ENCODE data around the gene TEAD2. TPM values are rescaled to one million over a fixed set of nuclear protein-coding genes. Genes with fewer than 3 reads are reported as not detected.

TEAD2 gene
- total and polyA plus RNA-seq, 9 of the 15 experiments (the other 6 are each of a cell fraction or from before 2014, with no cell fraction given): 1.6 to 27.0 (median 13.9) TPM

DNA sequence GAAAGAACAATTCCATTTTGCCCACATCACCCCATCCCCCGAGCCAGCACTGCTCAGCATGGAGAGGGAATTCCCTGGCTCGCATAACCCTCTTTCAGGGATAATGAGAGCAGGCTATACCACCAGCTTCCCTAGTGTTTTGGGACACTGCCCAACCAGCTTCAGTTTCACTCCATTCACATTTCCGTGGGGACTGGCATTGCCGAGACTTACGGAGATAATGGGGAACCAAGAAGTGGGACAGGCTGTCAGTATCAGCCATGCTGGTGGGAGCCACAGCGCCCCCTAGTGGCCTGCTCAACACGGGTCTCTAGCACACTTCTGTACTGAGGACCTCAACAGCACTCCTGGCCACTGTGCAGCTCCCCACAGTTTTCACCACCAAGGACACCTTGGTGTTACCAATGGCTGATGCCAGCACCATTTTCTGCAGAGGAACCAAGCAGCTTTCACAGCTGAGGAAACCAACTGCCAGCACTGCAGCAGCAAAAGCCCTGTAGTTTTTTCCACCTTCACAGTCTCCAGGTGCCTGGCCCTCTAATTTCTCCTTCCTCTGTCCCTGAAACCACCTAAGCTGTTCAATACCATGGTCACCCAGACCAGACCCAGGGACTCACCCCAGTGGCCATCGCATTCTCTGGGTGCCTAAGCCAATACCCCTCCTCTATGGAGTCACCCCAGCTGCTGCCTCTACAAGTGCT is 60.9 kb downstream of the TEAD2 start:
- FAIRE-seq (peak; percentile 97), DNase-seq (ENCODE audit: extremely low read depth in 1 of 4, low spot score in 3 of 4) (peak; percentile 87 to 89 (median 88)), ATAC-seq (peak; percentile 100)
- ChIA-PET CTCF (ENCODE audit: low intra/inter-chr PET ratio) (interaction anchor here (0.7 kb wide), 1 partner anchor 75 kb away, joined by 4 read pairs; no protein-coding TSS in a partner anchor), POLR2A (interaction anchor here (0.8 kb wide), 1 partner anchor 103 kb away, joined by 3 read pairs; no protein-coding TSS in a partner anchor)
- Histone ChIP-seq H3K4me1 (replicated peaks in 1 of 2; ENCODE audit: control insufficient read depth in 2 of 2, insufficient read depth in 2 of 2, low read length in 2 of 2) (peaks cover 2 to 5% of the 10 kb centered on the region in 2 experiments; a peak in 1 of 5 replicates), H3K79me2 (ENCODE audit: control insufficient read depth, insufficient read depth, low read length) (no peaks in the 10 kb centered on the region), H3K4me3 (peak overlapping the region; percentile 30), H3K9me3 (replicated peaks; ENCODE audit: control insufficient read depth, insufficient read depth, low read depth, low read length) (no peaks in the 10 kb centered on the region), H3K27me3 (ENCODE audit: control insufficient read depth in 2 of 2, insufficient read depth in 2 of 2, low read length in 2 of 2) (peaks cover 3 to 4% of the 10 kb centered on the region in 2 experiments; a peak in 2 of 5 replicates), H3K4me2 (ENCODE audit: insufficient read depth, low read length) (peak overlapping the region; percentile 82), H3K9me1 (ENCODE audit: control insufficient read depth, insufficient read depth, low read length) (no peaks in the 10 kb centered on the region), H2AFZ (ENCODE audit: low read depth, low read length) (peak overlapping the region; percentile 95), H3K9ac (ENCODE audit: insufficient read depth in 1 of 2, low read depth in 2 of 2, low read length in 2 of 2) (peak overlapping the region; percentile 45 to 84; a peak in 3 of 4 replicates), H4K20me1 (replicated peaks; ENCODE audit: control insufficient read depth, insufficient read depth, low read length) (no peaks in the 10 kb centered on the region), H3K36me3 (ENCODE audit: control insufficient read depth, insufficient read depth, low read length) (no peaks in the 10 kb centered on the region), H3K27ac (ENCODE audit: extremely low read depth, low read depth, low read length) (no peak overlapping the region; the same call in 2 of the 3 replicates)
- intact Hi-C loops (cut with micrococcal nuclease) (loop anchor here (5.0 to 10.0 kb wide), 2 partner anchors 34 to 77 kb away; no protein-coding TSS in a partner anchor), in situ Hi-C loops (cut with MboI) (no loop called here)
- WGBS (ENCODE audit: insufficient coverage, low coverage, missing lambda C conversion rate): 11% methylated on average over 8 of the region's 8 CpGs
- no TSS peak for BruUV-seq (replicated peaks)
- TF ChIP-seq ZBED1 (IDR thresholded peaks at IDR 0.05): no peak
- TF ChIP-seq ARID1B (IDR thresholded peaks at IDR 0.05): 0 out of 2 replicates have a peak, but pooled peaks have one; percentile 11
- TF ChIP-seq ZNF76 (CRISPR knock-in tag; IDR thresholded peaks at IDR 0.05; ENCODE audit: borderline replicate concordance): no peak
- 0 out of 2 replicates have a peak, but pooled peaks have one; percentile 30 for TF ChIP-seq STAG1 (CRISPR knock-in tag; IDR thresholded peaks at IDR 0.05; ENCODE audit: borderline replicate concordance)
- TF ChIP-seq, protein P1, sequence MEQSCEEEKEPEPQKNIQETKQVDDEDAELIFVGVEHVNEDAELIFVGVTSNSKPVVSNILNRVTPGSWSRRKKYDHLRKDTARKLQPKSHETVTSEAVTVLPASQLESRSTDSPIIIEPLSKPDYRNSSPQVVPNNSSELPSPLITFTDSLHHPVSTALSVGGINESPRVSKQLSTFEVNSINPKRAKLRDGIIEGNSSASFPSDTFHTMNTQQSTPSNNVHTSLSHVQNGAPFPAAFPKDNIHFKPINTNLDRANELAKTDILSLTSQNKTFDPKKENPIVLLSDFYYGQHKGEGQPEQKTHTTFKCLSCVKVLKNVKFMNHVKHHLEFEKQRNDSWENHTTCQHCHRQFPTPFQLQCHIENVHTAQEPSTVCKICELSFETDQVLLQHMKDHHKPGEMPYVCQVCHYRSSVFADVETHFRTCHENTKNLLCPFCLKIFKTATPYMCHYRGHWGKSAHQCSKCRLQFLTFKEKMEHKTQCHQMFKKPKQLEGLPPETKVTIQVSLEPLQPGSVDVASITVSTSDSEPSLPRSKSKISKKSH (CRISPR knock-in tag; IDR thresholded peaks at IDR 0.05): no peak
- TF ChIP-seq, protein P2, sequence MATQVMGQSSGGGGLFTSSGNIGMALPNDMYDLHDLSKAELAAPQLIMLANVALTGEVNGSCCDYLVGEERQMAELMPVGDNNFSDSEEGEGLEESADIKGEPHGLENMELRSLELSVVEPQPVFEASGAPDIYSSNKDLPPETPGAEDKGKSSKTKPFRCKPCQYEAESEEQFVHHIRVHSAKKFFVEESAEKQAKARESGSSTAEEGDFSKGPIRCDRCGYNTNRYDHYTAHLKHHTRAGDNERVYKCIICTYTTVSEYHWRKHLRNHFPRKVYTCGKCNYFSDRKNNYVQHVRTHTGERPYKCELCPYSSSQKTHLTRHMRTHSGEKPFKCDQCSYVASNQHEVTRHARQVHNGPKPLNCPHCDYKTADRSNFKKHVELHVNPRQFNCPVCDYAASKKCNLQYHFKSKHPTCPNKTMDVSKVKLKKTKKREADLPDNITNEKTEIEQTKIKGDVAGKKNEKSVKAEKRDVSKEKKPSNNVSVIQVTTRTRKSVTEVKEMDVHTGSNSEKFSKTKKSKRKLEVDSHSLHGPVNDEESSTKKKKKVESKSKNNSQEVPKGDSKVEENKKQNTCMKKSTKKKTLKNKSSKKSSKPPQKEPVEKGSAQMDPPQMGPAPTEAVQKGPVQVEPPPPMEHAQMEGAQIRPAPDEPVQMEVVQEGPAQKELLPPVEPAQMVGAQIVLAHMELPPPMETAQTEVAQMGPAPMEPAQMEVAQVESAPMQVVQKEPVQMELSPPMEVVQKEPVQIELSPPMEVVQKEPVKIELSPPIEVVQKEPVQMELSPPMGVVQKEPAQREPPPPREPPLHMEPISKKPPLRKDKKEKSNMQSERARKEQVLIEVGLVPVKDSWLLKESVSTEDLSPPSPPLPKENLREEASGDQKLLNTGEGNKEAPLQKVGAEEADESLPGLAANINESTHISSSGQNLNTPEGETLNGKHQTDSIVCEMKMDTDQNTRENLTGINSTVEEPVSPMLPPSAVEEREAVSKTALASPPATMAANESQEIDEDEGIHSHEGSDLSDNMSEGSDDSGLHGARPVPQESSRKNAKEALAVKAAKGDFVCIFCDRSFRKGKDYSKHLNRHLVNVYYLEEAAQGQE (IDR thresholded peaks at IDR 0.05; ENCODE audit: borderline replicate concordance): peak; percentile 53
- TF ChIP-seq, protein P2 (CRISPR knock-in tag; IDR thresholded peaks at IDR 0.05; ENCODE audit: low read depth): no peak
- TF ChIP-seq, protein P3, sequence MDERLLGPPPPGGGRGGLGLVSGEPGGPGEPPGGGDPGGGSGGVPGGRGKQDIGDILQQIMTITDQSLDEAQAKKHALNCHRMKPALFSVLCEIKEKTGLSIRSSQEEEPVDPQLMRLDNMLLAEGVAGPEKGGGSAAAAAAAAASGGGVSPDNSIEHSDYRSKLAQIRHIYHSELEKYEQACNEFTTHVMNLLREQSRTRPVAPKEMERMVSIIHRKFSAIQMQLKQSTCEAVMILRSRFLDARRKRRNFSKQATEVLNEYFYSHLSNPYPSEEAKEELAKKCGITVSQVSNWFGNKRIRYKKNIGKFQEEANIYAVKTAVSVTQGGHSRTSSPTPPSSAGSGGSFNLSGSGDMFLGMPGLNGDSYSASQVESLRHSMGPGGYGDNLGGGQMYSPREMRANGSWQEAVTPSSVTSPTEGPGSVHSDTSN (CRISPR knock-in tag; IDR thresholded peaks at IDR 0.05; ENCODE audit: low read depth): no peak
- TF ChIP-seq, protein P3 (tag; conservative IDR thresholded peaks at IDR 0.05; ENCODE audit: low read depth): 0 out of 2 replicates have a peak, but pooled peaks have one; percentile 19

All from K562 (cell line).